GM12874 (cell line): ENCODE results near the gene TGM2.

ENCODE experiments used
- CTCF ChIP-seq: IDR thresholded peaks from 2 replicates; pipeline ENCODE4 v1.5.1; 2011; ENCODE audit warnings: low read depth, mild to moderate bottlenecking, control low read depth, low read length, moderate library complexity; ENCODE audit not compliant: insufficient read depth

Gene TGM2

DNA sequence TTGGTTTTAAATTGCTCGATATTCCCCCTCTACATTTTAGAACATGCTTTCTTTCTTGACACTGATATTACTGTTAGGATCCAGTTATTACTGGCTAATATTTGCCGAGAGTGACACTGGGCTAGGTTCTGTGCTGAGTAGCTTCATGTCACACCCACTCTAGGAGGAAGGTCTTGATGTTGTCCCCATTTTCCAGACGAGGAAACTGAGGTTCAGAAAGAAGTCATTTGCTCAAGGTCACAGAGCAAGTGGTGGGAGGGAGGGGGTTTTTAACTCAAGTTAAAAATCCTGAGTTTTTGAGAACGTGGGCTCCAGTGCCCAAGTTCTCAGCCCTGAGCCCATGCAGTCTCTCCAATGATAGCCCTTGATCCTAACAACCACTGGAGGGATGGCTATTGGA, 18.9 kb downstream of the TGM2 start:
- no peak for TF ChIP-seq CTCF

DNA sequence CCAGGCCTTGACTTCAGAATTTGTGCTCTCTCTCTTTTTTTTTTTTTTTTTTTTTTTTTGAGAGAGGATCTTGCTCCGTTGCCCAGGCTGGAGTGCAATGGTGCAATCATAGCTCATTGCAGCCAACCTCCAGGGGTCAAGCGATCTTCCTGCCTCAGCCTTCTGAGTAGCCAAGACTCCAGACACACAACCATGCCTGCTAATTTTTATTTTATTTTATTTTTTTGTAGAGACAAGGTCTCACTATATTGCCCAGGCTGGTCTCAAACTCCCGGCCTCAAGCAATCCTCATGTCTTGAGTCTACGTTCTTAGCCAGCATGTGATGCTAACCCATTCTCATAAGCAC, 19.4 kb downstream of the TGM2 start:
- no peak for TF ChIP-seq CTCF

DNA sequence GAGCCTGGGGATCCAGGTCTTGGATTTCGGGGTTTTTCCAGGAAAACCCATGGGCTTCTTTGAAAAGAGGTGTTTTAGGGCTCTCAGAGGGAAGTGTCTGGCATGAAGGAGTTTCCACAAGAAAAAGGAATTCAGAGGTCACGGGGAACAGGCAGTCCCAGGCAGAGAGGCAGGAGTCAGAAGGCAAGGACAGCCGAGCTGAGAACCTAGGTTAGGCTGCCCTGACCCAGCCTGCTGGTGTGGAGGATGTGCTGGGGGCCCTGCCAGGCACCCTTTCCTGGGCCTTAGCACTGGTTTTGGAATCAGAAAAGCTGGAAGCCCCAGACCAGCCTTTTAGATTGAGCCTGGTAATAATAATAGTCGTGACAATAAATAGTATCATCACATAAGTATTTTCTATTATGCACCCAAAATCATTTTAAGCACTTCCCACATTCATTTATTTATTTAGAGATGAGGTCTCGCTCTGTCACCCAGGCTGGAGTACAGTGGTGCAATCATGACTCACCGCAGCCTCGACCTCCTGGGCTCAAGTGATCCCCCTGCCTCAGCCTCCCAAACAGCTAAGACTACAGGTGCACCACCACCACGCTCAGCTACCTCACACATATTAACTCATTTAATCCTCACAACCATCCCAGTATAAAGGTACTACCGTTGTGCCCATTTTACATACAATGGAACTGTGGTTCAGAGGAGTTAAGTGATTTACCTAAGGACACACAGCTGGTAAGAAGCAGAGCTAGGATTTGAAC, 19.9 kb downstream of the TGM2 start:
- no peak for TF ChIP-seq CTCF

- TF ChIP-seq CTCF, result no peak
Observed at GRCh38 chr20:38144598-38144973, 20.5 kb downstream of the TGM2 start.

GRCh38 chr20:38143646-38144554, 21.2 kb downstream of the TGM2 start:
- TF ChIP-seq CTCF, result no peak

DNA sequence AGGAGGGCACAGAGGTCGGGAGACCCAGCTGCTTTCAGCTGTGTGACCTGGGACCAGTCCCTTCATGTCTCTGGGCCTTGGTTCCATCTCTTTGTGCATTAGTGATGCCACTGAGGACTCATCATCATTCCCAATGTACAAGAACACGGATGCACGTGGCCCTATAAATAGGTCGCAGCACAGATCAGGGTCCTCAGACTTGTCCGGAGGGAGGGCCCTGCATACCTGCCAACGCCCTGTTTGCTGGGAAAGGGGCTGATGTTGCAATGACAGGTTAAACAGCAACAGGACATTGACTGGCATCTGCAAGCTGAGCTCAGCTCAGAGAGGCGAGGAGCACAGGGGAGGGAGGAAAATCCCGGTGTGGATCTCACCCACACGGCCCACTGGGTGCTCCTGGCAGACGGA, 21.8 kb downstream of the TGM2 start:
- no peak for TF ChIP-seq CTCF

GRCh38 chr20:38141889-38142494, 23.1 kb downstream of the TGM2 start:
- no peak for TF ChIP-seq CTCF
